Medulla oblongata (tissue), 1 donor: ENCODE data around the gene RANBP10.

Experiments used
- DNase-seq: peaks from one replicate; pipeline ENCODE4 v3.0.0-alpha.2; 2015; ENCODE audit errors: extremely low spot score

RANBP10 gene

GRCh38 chr16:67825906-67826305 lies 19.5 kb upstream of the RANBP10 start:
- DNase-seq, result no peak

DNA sequence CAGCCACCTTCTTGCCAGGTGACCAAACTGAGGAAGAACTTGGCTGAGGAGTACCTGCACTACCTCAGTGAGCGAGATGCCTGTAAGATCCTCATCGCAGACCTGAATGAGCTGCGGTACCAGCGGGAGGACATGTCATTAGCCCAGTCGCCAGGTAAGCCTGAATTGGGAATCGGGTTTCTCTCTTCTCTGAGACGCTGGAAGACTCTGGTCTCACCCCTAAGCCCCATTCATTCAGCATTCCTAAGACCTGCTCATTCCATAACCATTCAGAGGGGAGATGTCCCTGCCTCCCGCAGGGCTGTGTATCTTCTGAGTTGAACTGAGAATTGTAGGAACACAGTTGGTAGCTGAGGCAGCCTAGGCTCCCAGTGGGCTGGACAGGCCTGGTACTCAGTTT lies 18.8 kb upstream of the RANBP10 start:
- no peak for DNase-seq

DNA sequence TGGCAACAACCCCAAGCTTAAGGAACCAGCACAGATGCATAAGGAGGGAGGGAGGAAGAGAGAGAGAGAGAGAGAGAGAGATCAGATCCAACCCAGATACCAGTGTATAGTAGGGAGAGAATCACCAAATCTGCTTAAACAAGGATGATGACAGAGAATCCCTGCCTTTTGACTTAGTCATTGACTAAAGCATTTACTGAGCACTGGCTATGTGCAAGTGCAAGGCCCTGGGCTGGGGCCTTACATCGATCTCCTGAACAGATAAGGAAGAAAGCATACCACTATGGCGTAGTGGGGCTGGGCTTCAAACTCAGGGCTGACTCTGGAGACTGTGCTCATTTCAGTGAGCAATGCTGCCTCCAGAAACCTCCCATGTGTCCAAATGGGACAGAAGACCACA lies 16.2 kb upstream of the RANBP10 start:
- DNase-seq, result no peak

GRCh38 chr16:67820608-67821259 lies 14.4 kb upstream of the RANBP10 start:
- no peak for DNase-seq

DNA sequence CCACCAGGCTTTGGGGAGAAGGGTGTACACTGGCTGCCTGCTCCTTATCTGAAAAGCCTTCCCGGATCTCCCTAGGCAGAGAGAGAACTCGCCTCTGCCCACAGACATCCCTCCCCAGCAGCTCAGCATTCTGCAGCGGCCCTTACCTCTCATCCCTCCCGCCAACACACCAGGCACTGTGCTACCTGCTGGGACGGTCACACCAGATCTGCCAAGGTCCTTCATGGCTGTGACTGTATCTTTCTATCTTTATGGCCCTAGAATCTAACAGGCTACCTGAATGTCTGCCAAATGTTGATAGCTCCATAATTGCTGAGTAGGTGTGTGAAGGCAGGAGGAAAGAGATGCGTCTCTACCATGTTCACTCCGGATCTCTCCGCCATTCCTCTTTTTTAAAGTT lies 8.2 kb upstream of the RANBP10 start:
- no peak for DNase-seq

GRCh38 chr16:67811899-67812298 lies 5.5 kb upstream of the RANBP10 start:
- DNase-seq, result no peak

DNA sequence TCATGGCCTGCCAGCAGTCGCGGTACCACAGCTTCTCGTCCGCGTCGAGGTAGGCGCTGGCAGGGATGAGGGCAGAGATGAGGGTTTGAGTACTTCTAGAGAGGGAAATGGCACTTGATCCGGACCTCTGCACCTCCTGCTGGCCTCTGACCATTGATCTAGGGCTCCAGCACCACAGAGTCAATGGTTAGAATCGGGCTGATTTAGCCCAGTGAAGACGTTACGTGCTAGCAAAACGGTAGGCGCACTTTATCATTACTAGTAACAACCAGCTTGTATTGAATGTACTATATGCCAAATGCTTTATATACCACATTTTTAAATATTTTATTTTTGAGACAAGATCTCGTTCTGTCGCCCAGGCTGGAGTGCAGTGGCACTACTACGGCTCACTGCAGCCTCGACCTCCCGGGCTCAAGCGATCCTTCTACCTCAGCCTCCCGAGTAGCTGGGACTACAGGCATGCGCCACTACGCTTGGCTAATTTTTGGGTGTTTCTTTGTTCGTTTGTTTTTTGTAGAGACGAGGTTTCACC lies 855 bp upstream of the RANBP10 start:
- DNase-seq, result no peak

DNA sequence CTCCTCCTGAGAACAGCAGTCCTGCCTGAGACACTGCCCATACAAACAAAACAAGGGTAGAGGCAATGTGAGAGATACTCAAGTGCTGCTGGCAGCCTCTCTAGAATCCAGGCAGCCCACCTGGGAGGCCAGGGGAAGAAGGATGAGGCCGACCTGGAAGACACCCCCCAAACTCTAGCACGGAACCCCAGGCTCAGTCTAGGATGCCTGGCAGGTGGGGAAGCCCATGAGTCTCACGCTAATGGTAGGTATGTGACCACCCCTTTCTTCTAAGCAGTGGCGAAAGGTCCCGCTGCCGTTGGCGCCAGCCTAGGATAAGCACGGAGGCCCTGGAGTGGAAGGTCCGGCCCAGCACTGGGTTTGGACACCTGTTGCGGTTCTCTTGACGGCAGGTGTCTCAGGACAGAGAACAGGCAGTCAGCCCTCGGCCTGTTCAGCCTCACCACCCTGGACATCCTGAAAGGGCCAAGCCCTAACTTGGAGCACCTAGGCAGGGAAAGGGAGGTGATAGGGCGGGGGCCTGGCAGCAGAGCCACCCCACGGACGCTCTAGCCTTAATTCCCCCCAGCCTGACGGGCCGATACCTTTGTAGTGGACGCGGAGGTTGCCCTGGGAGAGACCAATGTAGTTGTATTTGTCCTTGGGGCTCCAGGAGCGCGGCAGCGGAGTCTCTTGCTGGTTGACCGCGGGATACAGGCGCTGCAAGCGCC lies 487 bp downstream of the RANBP10 start:
- no peak for DNase-seq

GRCh38 chr16:67804853-67805542 lies 1.4 kb downstream of the RANBP10 start:
- no peak for DNase-seq

DNA sequence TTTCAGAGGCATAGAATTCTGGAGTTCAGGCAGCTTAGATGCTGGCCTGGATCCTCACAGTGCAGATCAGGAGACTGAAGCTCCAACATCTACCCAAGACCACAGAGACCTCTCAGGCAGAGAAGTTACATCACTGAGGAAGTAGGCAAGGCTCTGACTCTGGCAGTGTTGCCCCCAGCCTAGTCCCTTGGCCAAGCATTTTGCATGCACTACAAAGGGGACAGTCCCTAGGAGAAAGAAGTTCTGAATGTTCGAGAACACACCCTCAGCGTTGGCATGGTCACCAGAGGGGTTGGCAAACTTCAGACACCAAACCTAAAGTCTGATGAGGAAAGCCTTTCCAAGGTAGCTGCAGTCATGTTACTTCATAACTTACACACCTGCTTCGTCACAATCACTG lies 2.5 kb downstream of the RANBP10 start:
- DNase-seq, result no peak

DNA sequence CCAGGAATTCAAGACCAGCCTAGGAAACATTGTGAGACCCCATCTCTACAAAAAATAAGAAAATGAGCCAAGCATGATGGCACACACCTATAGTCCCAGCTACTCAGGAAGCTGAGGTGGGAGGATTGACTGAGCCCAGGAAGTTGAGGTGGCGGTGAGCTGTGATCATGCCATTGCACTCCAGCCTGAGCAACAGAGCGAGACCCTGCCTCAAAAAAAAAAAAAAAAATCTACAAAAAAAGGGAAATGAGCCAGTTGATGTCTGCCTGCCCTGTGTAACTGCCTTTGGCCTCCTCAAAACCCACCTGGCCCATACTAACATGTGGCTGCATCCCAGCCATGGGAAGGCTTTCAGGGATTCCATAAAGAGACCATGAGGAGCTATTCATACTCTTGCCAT lies 4.5 kb downstream of the RANBP10 start:
- DNase-seq, result no peak

GRCh38 chr16:67801241-67801640 lies 5.1 kb downstream of the RANBP10 start:
- no peak for DNase-seq

GRCh38 chr16:67800338-67800926 lies 5.9 kb downstream of the RANBP10 start:
- no peak for DNase-seq

DNA sequence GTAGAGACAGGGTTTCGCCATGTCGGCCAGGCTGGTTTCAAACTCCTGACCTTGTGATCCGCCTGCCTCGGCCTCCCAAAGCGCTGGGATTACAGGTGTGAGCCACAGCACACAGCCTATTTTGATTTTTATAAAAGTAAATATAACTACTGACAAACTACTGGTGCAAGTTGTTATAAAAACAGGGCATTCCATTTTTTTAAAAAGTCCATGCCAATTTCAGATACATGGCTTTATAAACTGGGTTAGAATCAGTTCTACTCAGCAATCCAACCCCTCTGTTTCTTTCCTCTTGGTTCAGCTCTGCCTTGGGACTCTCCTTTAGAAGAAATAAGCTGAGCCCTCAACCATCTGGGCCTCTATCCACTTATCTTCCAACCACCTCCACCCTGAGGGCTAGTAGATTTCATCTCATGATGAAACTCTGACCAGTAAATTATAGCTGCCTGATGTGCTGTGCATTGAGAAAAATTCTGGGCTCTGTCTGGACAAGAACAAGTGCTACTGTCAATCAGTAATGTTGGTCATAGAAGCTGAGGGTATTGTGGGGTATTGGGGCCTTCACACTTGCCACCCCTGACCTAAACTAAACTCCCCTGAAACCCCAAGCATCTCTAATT lies 10.2 kb downstream of the RANBP10 start:
- DNase-seq, result no peak

- no peak for DNase-seq
Measured at GRCh38 chr16:67790071-67790470, 16.3 kb downstream of the RANBP10 start.

GRCh38 chr16:67786491-67786890 lies 19.9 kb downstream of the RANBP10 start:
- no peak for DNase-seq

- DNase-seq, result no peak
Measured at GRCh38 chr16:67783353-67783725, 23.0 kb downstream of the RANBP10 start.

DNA sequence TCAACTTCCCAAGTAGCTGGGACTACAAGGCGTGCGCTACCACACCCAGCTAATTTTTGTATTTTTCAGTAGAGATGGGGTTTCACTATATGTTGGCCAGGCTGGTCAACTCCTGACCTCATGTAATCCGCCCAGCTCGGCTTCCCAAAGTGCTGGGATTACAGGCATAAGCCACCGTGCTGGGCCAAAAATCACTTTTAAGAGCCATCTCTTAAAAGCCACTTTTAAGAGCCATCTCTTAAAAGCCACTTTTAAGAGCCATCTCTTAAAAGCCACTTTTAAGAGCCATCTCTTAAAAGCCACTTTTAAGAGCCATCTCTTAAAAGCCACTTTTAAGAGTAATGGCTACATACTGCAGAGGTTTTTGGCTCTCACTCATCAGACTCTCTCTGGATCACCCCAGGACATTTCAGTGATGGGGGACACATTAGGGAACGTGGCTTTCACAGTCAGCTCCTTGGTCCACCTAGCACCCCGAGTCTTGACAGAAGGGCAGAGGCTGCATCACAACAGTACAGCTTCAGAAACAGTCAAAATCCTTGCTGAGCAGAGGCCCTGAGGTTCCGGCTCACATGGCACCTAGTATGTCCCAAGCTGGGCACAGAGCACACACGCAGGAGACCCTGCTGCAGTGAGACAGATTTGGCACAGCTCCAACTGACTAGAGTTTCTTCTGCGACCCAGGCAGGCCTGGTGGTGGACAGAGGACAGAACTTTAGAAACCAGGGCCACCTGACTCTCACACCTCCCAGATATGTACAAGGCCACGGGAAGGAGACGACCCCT lies 23.6 kb downstream of the RANBP10 start:
- no peak for DNase-seq

GRCh38 chr16:67781565-67781921 lies 24.8 kb downstream of the RANBP10 start:
- no peak for DNase-seq

DNA sequence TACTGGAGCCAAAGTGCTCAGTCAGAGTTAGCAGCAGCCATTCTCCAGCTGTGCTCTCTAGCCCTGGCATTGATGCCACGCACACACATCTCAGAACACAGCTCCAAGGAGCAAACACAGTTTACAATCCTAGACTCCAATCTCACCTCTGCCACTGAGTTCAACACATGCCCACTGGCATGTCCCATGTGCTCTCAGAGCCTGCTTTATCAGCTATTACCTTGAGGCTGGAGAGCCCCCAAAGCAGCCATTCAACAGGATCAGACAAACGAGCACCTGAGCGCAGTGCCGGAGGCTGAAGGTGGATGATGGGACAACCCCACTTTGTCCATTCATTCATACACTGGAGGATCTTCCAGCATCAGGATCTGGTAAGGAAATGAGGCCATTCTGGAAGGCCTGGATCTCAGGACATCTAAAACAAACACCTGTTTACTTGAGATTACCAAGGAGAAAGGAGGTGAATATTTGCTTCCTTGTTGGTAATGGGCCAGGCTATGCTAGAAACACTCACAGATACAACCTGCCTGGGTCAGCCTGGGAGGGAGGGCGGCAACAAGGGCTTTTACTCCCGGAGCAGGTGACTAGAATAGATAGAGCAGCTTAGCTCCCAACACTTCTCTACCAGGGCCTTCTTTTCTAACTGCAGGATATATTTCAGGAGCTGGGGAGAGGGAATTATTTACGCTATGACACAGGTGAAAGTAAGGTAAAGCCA lies 25.4 kb downstream of the RANBP10 start:
- DNase-seq, result no peak
